T1000 (cell line): ENCODE results near the gene TNIP3.
"Not testable (repeated sequence)": the region's sequence is repeated elsewhere in the genome, so short reads cannot be mapped to it uniquely, and the experiment has no call there.

Source experiments
- DNase-seq: peaks from one replicate; lab custom pipeline; 2025; ENCODE audit warnings: mixed read lengths; lab: John Stamatoyannopoulos, UW

TNIP3 gene

GRCh38 chr4:121177246-121178137 lies 13.4 kb upstream of the TNIP3 start:
- no peak for DNase-seq

- DNase-seq = no peak
These were observed 12.2 kb upstream of the TNIP3 start for GRCh38 chr4:121176082-121176934.

GRCh38 chr4:121171477-121171876 lies 7.4 kb upstream of the TNIP3 start:
- not testable (repeated sequence) for DNase-seq

- no peak for DNase-seq
These were observed 4.5 kb upstream of the TNIP3 start for GRCh38 chr4:121168446-121169281.

GRCh38 chr4:121166976-121167375 lies 2.9 kb upstream of the TNIP3 start:
- DNase-seq = no peak

- no peak for DNase-seq
These were observed 1.1 kb upstream of the TNIP3 start for GRCh38 chr4:121165206-121165605.

GRCh38 chr4:121156822-121157769 lies 7.0 kb downstream of the TNIP3 start:
- DNase-seq = no peak

- no peak for DNase-seq
These were observed 8.2 kb downstream of the TNIP3 start for GRCh38 chr4:121155893-121156292.

GRCh38 chr4:121154103-121154515 lies 10.0 kb downstream of the TNIP3 start:
- DNase-seq = no peak

GRCh38 chr4:121151942-121152341 lies 12.2 kb downstream of the TNIP3 start:
- no peak for DNase-seq

- no peak for DNase-seq
These were observed 13.6 kb downstream of the TNIP3 start for GRCh38 chr4:121150486-121150885.

- no peak for DNase-seq
These were observed 14.1 kb downstream of the TNIP3 start for GRCh38 chr4:121150003-121150402.

GRCh38 chr4:121148621-121149020 lies 15.5 kb downstream of the TNIP3 start:
- no peak for DNase-seq

- no peak for DNase-seq
These were observed 16.1 kb downstream of the TNIP3 start for GRCh38 chr4:121148000-121148399.

GRCh38 chr4:121146530-121146929 lies 17.6 kb downstream of the TNIP3 start:
- DNase-seq = no peak

- no peak for DNase-seq
These were observed 18.7 kb downstream of the TNIP3 start for GRCh38 chr4:121145430-121145829.

GRCh38 chr4:121144021-121144420 lies 20.1 kb downstream of the TNIP3 start:
- DNase-seq = no peak

- no peak for DNase-seq
These were observed 21.0 kb downstream of the TNIP3 start for GRCh38 chr4:121143131-121143530.

GRCh38 chr4:121140716-121141460 lies 23.2 kb downstream of the TNIP3 start:
- DNase-seq = peak; percentile 38
